ENCODE measurements around the gene ASTN2.

DNA sequence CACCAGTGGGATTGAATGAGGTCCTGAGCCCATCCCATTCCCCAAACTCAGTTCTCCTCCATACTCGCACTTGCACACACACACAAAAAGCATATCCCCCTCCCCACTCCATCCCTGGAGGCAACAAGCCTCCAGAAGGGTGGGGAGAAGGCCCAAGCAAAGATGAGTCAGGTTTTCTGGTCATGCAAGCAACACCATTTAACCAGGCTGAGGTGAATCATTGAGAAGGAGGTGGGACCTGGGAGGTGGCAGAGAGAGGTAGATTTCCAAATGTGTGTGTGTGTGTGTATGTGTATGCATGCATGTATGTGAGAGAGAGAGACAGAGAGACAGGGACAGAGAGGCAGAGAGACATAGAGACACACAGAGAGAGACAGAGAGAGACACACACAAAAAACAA, 913.0 kb downstream of the ASTN2 start:
- no peak for TF ChIP-seq ZNF274 (IDR thresholded peaks at IDR 0.05; ENCODE audit: low read depth, low read length)
- TF ChIP-seq YY1 (IDR thresholded peaks at IDR 0.05; ENCODE audit: insufficient read depth, insufficient read length): no peak

Data from NT2/D1 (cell line).